ENCODE measurements around the gene NLRP1.
A peak's percentile ranks its signal among the peaks of the same experiment; 100 is the strongest.

Gene NLRP1

DNA sequence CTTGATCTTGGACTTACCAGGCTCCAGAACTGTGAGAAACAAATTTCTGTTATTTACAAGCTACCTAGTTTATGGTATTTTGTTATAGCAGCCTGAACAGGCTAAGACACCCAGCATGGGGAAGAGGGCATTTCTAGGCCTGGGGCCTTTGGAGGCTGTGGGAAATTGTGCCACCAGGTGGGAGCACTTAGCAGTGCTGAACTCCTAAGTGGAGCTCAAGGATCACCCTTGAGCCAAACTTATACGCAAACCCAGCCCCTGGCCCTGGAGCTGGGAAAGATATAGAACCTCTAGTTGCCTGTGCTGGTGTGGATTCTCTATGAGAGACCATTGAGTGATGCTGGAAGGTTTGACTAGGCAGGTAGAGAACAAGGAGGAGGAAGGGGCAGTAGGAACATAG lies 61.8 kb downstream of the NLRP1 start:
- TF ChIP-seq, protein P1, sequence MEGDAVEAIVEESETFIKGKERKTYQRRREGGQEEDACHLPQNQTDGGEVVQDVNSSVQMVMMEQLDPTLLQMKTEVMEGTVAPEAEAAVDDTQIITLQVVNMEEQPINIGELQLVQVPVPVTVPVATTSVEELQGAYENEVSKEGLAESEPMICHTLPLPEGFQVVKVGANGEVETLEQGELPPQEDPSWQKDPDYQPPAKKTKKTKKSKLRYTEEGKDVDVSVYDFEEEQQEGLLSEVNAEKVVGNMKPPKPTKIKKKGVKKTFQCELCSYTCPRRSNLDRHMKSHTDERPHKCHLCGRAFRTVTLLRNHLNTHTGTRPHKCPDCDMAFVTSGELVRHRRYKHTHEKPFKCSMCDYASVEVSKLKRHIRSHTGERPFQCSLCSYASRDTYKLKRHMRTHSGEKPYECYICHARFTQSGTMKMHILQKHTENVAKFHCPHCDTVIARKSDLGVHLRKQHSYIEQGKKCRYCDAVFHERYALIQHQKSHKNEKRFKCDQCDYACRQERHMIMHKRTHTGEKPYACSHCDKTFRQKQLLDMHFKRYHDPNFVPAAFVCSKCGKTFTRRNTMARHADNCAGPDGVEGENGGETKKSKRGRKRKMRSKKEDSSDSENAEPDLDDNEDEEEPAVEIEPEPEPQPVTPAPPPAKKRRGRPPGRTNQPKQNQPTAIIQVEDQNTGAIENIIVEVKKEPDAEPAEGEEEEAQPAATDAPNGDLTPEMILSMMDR (IDR thresholded peaks at IDR 0.05) = no peak
- Histone ChIP-seq H3K27ac (no peak overlapping the region), H3K4me3 (no peak overlapping the region)
- no peak for DNase-seq (ENCODE audit: low spot score)

- TF ChIP-seq, protein P1 (IDR thresholded peaks at IDR 0.05) = no peak
- H3K27ac ChIP-seq = peak overlapping the region; percentile 2 to 49
- no peak overlapping the region for H3K4me3 ChIP-seq
- no peak for DNase-seq (ENCODE audit: low spot score)
Observed at GRCh38 chr17:5516060-5516792, 68.1 kb downstream of the NLRP1 start.

- no peak overlapping the region for H3K27ac ChIP-seq
- TF ChIP-seq, protein P1 (IDR thresholded peaks at IDR 0.05) = no peak
Observed at GRCh38 chr17:5514976-5515375, 69.3 kb downstream of the NLRP1 start.

DNA sequence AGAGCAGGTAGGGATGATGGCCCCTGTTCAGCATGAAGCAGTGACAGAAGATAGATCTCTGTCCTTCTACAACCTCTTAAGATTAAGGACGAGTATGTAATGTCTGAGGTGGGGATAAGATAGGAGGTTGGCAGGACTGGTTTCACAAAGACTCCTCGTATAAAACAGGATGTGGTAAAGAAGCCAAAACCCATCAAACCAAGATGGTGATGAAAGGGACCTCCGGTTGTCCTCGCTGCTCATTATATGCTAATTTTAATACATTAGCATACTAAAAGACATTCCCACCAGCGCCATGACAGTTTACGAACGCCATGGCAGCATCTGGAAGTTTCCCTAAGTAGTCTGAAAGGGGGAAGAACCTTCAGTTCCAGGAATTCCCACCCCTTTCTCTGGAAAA lies 70.7 kb downstream of the NLRP1 start:
- Histone ChIP-seq H3K4me3 (no peak overlapping the region), H3K27ac (no peak overlapping the region)
- DNase-seq (ENCODE audit: low spot score) = no peak
- TF ChIP-seq, protein P1 (IDR thresholded peaks at IDR 0.05) = no peak

More at GRCh38 chr17:5514976-5515375, 69.3 kb downstream of the NLRP1 start:
- no peak overlapping the region for H3K4me3 ChIP-seq
- no peak for DNase-seq (ENCODE audit: low spot score)

- DNase-seq (ENCODE audit: low spot score) = no peak
- no peak overlapping the region for H3K4me3 ChIP-seq
- TF ChIP-seq, protein P1 (IDR thresholded peaks at IDR 0.05) = no peak
- no peak overlapping the region for H3K27ac ChIP-seq
Observed at GRCh38 chr17:5511401-5512225, 72.7 kb downstream of the NLRP1 start.

GRCh38 chr17:5510771-5511170 lies 73.5 kb downstream of the NLRP1 start:
- TF ChIP-seq, protein P1 (IDR thresholded peaks at IDR 0.05) = no peak
- Histone ChIP-seq H3K4me3 (no peak overlapping the region), H3K27ac (no peak overlapping the region)
- DNase-seq (ENCODE audit: low spot score) = no peak
